ENCODE measurements around the gene KEAP1. TPM values are rescaled to one million over a fixed set of nuclear protein-coding genes. Genes with fewer than 3 reads are reported as not detected.

Gene KEAP1
- total and polyA plus RNA-seq, 9 of the 15 experiments (the other 6 are each of a cell fraction or from before 2014, with no cell fraction given) = 2.1 to 95.6 (median 64.3) TPM

GRCh38 chr19:10503002-10503789, at the start of gene KEAP1 (continued):
- TF ChIP-seq THAP12 (CRISPR knock-in tag; IDR thresholded peaks at IDR 0.05) (peak; percentile 47; the same call in 1 of the 2 replicates), PCBP2 (IDR thresholded peaks at IDR 0.05; ENCODE audit: low read depth, low read length, poor library complexity, severe bottlenecking) (no peak), ILK (tag; IDR thresholded peaks at IDR 0.05; ENCODE audit: borderline replicate concordance, low read depth) (no peak), RBM25 (IDR thresholded peaks at IDR 0.05; ENCODE audit: low read depth, low read length, severe bottlenecking) (no peak), PCBP1 (IDR thresholded peaks at IDR 0.05; ENCODE audit: low read depth, low read length, poor library complexity, severe bottlenecking) (peak; percentile 16), PTTG1 (tag; IDR thresholded peaks at IDR 0.05; ENCODE audit: low read depth) (no peak), CREM (IDR thresholded peaks at IDR 0.05; ENCODE audit: low read depth) (peak; percentile 24; the same call in 1 of the 2 replicates), CREB5 (CRISPR knock-in tag; IDR thresholded peaks at IDR 0.05) (no peak), ZBTB12 (CRISPR knock-in tag; IDR thresholded peaks at IDR 0.05) (no peak), RBM17 (IDR thresholded peaks at IDR 0.05; ENCODE audit: borderline replicate concordance, low read depth, low read length) (no peak), NR2C1 (IDR thresholded peaks at IDR 0.05) (no peak), NR2C1 (tag; IDR thresholded peaks at IDR 0.05) (no peak), TSHZ1 (CRISPR knock-in tag; IDR thresholded peaks at IDR 0.05) (no peak), HDGF (IDR thresholded peaks at IDR 0.05) (no peak; the same call in 1 of the 2 replicates), ZZZ3 (IDR thresholded peaks at IDR 0.05) (no peak), HNRNPK (IDR thresholded peaks at IDR 0.05; ENCODE audit: low read depth, low read length, poor library complexity, severe bottlenecking) (no peak), ESRRA (IDR thresholded peaks at IDR 0.05; ENCODE audit: borderline replicate concordance, low read depth) (no peak), ZBED1 (IDR thresholded peaks at IDR 0.05) (no peak), XRCC4 (IDR thresholded peaks at IDR 0.05; ENCODE audit: extremely low read depth, insufficient read depth, insufficient read length) (no peak)

Data from K562 (cell line).